Measurements from ENCODE around the gene PPP1R9B. TPM values are rescaled to one million over a fixed set of nuclear protein-coding genes. Genes with fewer than 3 reads are reported as not detected.

Gene PPP1R9B
- total RNA-seq, 4 donors from 2014 or later: 28.4 to 54.9 (median 36.9) TPM

DNA sequence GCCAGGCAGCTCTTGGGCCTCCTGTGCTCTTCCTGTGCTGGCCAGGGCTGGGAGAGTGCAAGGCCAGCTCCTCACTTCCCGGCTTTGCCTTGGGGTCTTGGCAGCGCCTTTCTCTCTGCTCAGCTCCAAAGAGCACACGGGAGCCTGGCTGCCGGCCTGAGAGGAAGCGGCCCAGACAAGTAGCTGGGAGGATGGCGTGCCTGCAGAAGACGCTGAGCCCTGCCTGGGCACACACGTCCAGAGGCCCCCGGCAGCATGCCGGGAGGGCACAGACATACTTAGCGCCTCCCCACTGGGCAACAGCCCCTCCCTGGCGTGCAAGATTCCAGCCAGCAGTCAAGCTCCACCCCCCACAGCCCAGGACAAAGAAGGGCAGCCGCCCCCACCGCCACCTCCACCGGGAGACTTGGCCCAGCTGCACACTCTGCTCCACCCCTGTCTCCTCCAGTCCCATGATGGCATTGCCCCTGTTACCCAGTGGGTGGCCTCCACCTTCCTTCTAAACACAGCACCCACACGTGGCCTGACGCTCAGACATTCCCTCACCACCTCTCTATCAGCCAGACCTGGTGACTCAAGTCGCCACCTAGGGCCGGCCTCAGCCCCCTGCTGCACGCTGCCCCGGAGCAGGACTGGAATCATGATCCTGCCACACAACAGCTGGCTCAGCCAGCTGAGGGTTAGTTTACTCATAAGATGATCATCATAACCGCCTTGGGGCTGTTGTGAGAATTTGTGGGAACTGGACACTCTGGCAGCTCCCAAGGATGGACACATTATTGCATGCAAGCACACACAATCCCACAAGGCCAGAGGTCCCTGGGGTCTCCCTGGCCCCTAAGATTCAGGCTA lies 27.7 kb upstream of the PPP1R9B start:
- 6 to 10% methylated on average over 19 to 22 of the region's 22 CpGs for WGBS, 2 donors
- H3K36me3 ChIP-seq: no peaks in the 10 kb centered on the region
- peak in 1 of 2 donors; percentile 43 for DNase-seq (ENCODE audit: low spot score in 2 of 2)
- peak overlapping the region; percentile 33 to 89 (median 78) for H3K27ac ChIP-seq
- no peaks in the 10 kb centered on the region for H3K27me3 ChIP-seq
- H3K9me3 ChIP-seq: no peaks in the 10 kb centered on the region
- TF ChIP-seq, protein P1, sequence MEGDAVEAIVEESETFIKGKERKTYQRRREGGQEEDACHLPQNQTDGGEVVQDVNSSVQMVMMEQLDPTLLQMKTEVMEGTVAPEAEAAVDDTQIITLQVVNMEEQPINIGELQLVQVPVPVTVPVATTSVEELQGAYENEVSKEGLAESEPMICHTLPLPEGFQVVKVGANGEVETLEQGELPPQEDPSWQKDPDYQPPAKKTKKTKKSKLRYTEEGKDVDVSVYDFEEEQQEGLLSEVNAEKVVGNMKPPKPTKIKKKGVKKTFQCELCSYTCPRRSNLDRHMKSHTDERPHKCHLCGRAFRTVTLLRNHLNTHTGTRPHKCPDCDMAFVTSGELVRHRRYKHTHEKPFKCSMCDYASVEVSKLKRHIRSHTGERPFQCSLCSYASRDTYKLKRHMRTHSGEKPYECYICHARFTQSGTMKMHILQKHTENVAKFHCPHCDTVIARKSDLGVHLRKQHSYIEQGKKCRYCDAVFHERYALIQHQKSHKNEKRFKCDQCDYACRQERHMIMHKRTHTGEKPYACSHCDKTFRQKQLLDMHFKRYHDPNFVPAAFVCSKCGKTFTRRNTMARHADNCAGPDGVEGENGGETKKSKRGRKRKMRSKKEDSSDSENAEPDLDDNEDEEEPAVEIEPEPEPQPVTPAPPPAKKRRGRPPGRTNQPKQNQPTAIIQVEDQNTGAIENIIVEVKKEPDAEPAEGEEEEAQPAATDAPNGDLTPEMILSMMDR (IDR thresholded peaks at IDR 0.05): peak; percentile 32 to 58 (median 49)
- TF ChIP-seq POLR2A (IDR thresholded peaks at IDR 0.05) (peak in 1 of 2 donors; percentile 18), EP300 (IDR thresholded peaks at IDR 0.05) (peak in 1 of 2 donors; percentile 75)
- peaks cover 0 to 80% (median 26%) of the 10 kb centered on the region in 4 donors for H3K4me1 ChIP-seq
- peak overlapping the region in 2 of 4 donors; percentile 0 to 26 for H3K4me3 ChIP-seq

DNA sequence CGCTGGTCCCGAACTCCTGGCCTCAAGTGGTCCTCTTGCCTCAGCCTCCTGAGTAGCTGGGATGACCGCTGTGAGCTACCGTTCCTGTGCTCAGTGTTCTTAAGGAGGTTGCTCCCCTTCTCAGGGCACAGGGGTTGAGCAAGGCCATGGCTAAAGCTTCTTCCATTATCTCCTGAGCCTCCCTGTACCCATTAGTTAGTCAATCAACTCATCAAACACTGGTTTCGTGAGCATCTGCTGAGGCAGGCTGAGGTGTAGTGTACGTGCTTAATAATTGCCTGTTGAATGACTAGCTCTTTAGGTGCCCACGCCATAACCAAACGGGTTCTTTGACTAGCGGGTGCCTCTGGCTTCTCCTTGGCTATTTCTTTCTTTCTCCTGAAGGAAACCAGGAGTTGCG lies 27.0 kb upstream of the PPP1R9B start:
- 85 to 86% methylated on average over 10 of the region's 10 CpGs for WGBS, 2 donors

DNA sequence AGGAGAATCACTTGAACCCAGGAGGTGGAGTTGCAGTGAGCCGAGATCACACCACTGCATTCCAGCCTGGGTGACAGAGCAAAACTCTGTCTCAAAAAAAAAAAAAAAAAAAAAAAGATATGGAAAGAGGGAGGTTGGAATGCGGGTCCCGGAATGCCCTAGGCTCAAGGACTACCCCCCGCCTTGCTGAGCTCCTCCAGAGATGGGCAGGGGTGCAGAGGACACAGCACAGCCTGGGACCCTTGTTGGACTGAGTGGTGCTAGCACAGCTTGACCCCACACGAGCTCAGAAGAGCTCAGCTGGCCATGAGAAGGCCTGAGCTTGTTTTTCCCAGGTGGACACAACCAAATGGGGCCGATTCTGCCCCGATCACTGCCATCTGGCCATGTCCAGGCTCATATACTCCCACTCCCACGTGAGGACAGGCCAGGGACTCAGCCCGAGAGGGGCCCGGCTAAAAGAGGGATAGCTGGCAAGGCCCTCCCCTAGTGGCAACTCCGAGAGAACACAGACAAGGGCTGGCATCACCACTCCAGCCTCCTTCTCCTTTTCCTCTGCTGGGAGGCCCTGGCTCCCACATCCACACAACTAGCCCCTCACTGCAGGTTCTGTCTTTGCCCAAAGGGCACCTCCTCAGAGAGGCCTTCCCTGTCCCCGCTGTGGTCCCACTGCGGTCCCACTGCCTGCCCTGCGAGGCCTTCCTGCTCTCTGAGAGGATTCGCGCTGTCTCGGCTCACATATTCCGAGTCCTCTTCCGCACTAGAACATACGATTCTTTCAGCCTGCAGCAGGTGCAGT lies 26.3 kb upstream of the PPP1R9B start:
- Histone ChIP-seq H3K36me3 (peaks cover 0 to 2% (median 0%) of the 10 kb centered on the region in 3 donors), H3K27ac (peak overlapping the region; percentile 33 to 89 (median 78)), H3K4me3 (no peak overlapping the region), H3K27me3 (no peaks in the 10 kb centered on the region), H3K4me1 (peaks cover 0 to 80% (median 25%) of the 10 kb centered on the region in 4 donors), H3K9me3 (no peaks in the 10 kb centered on the region)
- TF ChIP-seq EP300 (IDR thresholded peaks at IDR 0.05): no peak
- TF ChIP-seq, protein P1 (IDR thresholded peaks at IDR 0.05): peak in 1 of 5 experiments; percentile 26
- no peak for DNase-seq (ENCODE audit: low spot score in 2 of 2)
- 72% methylated on average over 20 of the region's 20 CpGs for WGBS, 2 donors

More for the DNA sequence above, 27.0 kb upstream of the PPP1R9B start:
- Histone ChIP-seq H3K27me3 (no peaks in the 10 kb centered on the region), H3K27ac (peak overlapping the region; percentile 33 to 89 (median 78)), H3K4me1 (peaks cover 0 to 82% (median 26%) of the 10 kb centered on the region in 4 donors), H3K9me3 (no peaks in the 10 kb centered on the region), H3K4me3 (peak overlapping the region in 1 of 4 donors; percentile 26), H3K36me3 (no peaks in the 10 kb centered on the region)
- no peak for DNase-seq (ENCODE audit: low spot score in 2 of 2)
- no peak for TF ChIP-seq EP300 (IDR thresholded peaks at IDR 0.05)
- TF ChIP-seq, protein P1 (IDR thresholded peaks at IDR 0.05): no peak
- TF ChIP-seq POLR2A (IDR thresholded peaks at IDR 0.05): no peak

DNA sequence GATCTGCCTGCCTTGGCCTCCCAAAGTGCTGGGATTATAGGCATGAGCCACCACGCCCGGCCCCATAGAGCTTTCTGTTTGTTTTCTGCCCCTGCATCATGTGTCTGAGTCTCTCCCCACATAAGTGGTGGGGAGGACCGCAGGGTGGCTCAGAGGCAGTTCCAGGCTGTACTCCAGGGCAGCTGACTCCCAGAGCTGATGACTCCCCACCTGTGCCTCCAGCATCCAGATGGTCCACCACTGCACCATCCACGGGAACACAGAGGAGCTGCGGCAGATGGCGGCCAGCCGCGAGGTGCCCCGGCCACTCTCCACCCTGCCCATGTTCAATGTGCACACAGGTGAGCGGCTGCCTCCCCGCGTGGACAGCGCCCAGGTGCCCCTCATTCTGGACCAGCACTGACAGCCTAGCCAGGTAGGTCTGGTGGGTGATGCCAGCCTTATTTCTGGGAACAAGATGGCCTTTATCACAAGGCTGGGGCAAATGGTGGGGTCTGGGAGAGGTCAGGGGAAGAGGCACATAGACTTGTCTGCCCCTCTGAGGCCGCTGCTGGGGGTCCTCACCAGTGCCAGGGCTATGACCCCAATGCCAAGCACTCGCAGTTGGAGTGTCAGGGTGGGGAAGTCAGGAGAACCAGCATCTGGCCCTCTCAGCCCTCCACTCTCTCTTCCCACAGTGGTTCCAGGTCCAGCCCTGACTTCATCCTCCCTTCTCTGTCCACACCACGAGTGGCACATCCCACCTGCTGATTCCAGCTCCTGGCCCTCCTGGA lies 24.7 kb upstream of the PPP1R9B start:
- H3K27me3 ChIP-seq: no peaks in the 10 kb centered on the region
- no peak for DNase-seq (ENCODE audit: low spot score in 2 of 2)

More for the DNA sequence above, 24.7 kb upstream of the PPP1R9B start:
- TF ChIP-seq, protein P1 (IDR thresholded peaks at IDR 0.05): no peak
- TF ChIP-seq EP300 (IDR thresholded peaks at IDR 0.05) (no peak), POLR2A (IDR thresholded peaks at IDR 0.05) (no peak)
- no peak overlapping the region for H3K4me3 ChIP-seq
- H3K36me3 ChIP-seq: peaks cover 0 to 12% (median 0%) of the 10 kb centered on the region in 3 donors
- H3K4me1 ChIP-seq: peaks cover 0 to 67% (median 23%) of the 10 kb centered on the region in 4 donors
- WGBS, 2 donors: 84 to 87% methylated on average over 11 to 15 of the region's 16 CpGs
- peak overlapping the region; percentile 2 to 89 (median 70) for H3K27ac ChIP-seq
- no peaks in the 10 kb centered on the region for H3K9me3 ChIP-seq

Data from tibial nerve (tissue), 4 donors.